ENCODE measurements around the gene KHDRBS2.

Gene KHDRBS2

DNA sequence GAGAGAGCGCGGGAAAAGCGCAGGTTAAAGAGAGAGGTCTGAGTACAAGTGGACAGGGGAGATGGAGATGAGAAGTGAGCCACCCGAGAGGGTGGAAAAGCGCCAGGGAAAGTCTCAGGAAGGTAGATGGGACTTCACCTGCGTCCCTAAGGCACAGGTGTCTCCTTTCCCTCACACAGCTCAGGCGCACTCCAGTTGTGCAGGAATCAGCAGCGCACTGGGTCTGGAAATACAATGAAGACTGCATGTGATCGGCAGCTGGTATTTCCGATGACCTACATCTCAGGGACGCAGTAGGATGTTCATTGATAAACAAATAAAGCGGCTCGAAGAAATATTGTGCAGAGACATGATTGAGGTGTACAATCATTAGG lies 432 bp upstream of the KHDRBS2 start:
- Histone ChIP-seq H3K9ac (ENCODE audit: insufficient read length) (no peak overlapping the region), H3K36me3 (ENCODE audit: insufficient read depth, low read length) (no peaks in the 10 kb centered on the region), H3K27ac (no peak overlapping the region), H3K4me3 (no peak overlapping the region), H3K9me3 (ENCODE audit: low read depth, low read length) (no peaks in the 10 kb centered on the region)
- no peak for TF ChIP-seq POLR2AphosphoS5 (IDR thresholded peaks at IDR 0.05; ENCODE audit: borderline replicate concordance, low read depth, low read length)
- TF ChIP-seq FOXP2 (optimal IDR thresholded peaks at IDR 0.05; ENCODE audit: control extremely low read depth, extremely low read length, insufficient read depth), result no peak
- no peak for TF ChIP-seq EZH2 (IDR thresholded peaks at IDR 0.05)
- DNase-seq (ENCODE audit: low read depth, low spot score), result no peak

GRCh38 chr6:62284725-62285124 lies 1.3 kb downstream of the KHDRBS2 start:
- no peak for TF ChIP-seq EZH2 (IDR thresholded peaks at IDR 0.05)
- no peak for TF ChIP-seq FOXP2 (optimal IDR thresholded peaks at IDR 0.05; ENCODE audit: control extremely low read depth, extremely low read length, insufficient read depth)
- no peak for TF ChIP-seq POLR2AphosphoS5 (IDR thresholded peaks at IDR 0.05; ENCODE audit: borderline replicate concordance, low read depth, low read length)
- Histone ChIP-seq H3K9ac (ENCODE audit: insufficient read length) (no peak overlapping the region), H3K36me3 (ENCODE audit: insufficient read depth, low read length) (no peaks in the 10 kb centered on the region), H3K27ac (no peak overlapping the region), H3K9me3 (ENCODE audit: low read depth, low read length) (no peaks in the 10 kb centered on the region), H3K4me3 (no peak overlapping the region)
- no peak for DNase-seq (ENCODE audit: low read depth, low spot score)

DNA sequence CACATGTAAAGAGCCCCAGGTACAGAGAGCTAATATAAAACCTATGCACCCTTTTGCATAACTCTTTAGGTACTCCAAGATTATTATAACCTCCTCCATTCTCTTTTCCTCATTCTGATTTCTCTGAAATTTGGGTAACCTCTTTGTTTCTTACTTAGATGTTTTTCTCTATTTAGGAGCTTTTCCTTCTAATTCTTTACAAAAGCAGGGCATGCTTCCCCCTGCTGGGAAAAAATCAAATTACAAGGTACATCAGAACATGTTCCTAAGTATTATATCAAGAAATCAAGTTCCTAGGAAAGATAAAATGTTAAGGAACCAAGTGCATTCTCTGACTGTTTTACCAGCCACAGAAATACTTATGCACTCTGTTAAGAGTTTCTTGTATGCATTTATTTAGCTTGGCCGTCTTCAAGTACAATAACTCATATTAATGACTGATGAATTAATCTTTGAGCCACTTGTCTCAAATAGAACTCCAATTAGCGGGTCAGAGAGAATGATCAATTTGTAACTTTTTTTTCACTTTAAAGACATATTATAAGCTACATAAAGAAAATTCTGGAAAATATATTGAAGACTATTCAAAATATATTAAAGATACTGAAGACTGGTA lies 2.1 kb downstream of the KHDRBS2 start:
- Histone ChIP-seq H3K36me3 (ENCODE audit: insufficient read depth, low read length) (no peaks in the 10 kb centered on the region), H3K4me3 (no peak overlapping the region), H3K9me3 (ENCODE audit: low read depth, low read length) (no peaks in the 10 kb centered on the region), H3K27ac (no peak overlapping the region), H3K9ac (ENCODE audit: insufficient read length) (no peak overlapping the region)
- no peak for TF ChIP-seq EZH2 (IDR thresholded peaks at IDR 0.05)
- no peak for TF ChIP-seq POLR2AphosphoS5 (IDR thresholded peaks at IDR 0.05; ENCODE audit: borderline replicate concordance, low read depth, low read length)
- TF ChIP-seq FOXP2 (optimal IDR thresholded peaks at IDR 0.05; ENCODE audit: control extremely low read depth, extremely low read length, insufficient read depth), result no peak
- DNase-seq (ENCODE audit: low read depth, low spot score), result peak; percentile 30

DNA sequence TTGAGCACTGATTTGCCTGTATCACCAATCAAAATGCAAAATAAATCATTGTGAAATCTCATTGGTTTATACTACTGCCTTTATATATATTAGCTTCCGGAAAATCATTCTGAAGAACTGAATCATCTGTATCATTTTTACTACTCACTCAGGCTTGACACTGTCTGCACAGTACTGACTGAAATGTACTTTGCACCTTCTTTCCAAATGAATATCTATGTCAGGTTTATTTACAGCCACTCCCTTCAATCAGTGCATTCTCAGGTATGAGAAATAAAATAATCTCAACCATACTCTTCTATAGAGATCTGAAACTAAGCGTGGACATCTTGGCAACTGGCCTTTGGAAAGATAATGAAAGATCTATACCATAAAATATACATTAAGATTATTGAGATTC lies 2.7 kb downstream of the KHDRBS2 start:
- Histone ChIP-seq H3K36me3 (ENCODE audit: insufficient read depth, low read length) (no peaks in the 10 kb centered on the region), H3K4me3 (no peak overlapping the region)
- no peak for TF ChIP-seq EZH2 (IDR thresholded peaks at IDR 0.05)
- no peak for TF ChIP-seq POLR2AphosphoS5 (IDR thresholded peaks at IDR 0.05; ENCODE audit: borderline replicate concordance, low read depth, low read length)
- no peak for TF ChIP-seq FOXP2 (optimal IDR thresholded peaks at IDR 0.05; ENCODE audit: control extremely low read depth, extremely low read length, insufficient read depth)

DNA sequence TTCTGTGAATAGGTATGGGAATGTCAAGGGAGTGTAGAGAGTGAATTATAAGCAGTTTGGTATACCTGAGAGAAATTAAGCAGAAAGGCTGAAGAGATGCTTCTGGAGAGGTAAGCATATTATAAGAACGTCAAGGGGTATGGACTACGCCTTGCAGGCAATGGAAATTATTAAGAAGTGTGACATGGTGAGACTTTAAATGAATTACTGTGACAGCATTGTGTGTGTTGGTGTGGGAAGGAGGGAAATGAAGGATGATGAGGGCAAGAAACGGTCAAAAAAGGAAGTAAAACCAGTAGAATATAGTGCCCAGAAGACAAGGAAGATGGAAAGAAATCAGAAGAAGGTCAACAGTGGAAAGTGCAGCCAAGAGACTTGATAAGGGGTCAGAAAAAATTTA lies 5.9 kb downstream of the KHDRBS2 start:
- H3K9me3 ChIP-seq (ENCODE audit: low read depth, low read length), result no peaks in the 10 kb centered on the region
- H3K27ac ChIP-seq, result no peak overlapping the region
- H3K9ac ChIP-seq (ENCODE audit: insufficient read length), result no peak overlapping the region
- DNase-seq (ENCODE audit: low read depth, low spot score), result no peak
- no peak overlapping the region for H3K4me3 ChIP-seq
- no peak for TF ChIP-seq FOXP2 (optimal IDR thresholded peaks at IDR 0.05; ENCODE audit: control extremely low read depth, extremely low read length, insufficient read depth)
- H3K36me3 ChIP-seq (ENCODE audit: insufficient read depth, low read length), result no peaks in the 10 kb centered on the region

More for the DNA sequence above, 2.7 kb downstream of the KHDRBS2 start:
- Histone ChIP-seq H3K9ac (ENCODE audit: insufficient read length) (no peak overlapping the region), H3K27ac (no peak overlapping the region), H3K9me3 (ENCODE audit: low read depth, low read length) (no peaks in the 10 kb centered on the region)
- no peak for DNase-seq (ENCODE audit: low read depth, low spot score)

GRCh38 chr6:62272114-62272513 lies 13.9 kb downstream of the KHDRBS2 start:
- Histone ChIP-seq H3K27ac (no peak overlapping the region), H3K4me3 (no peak overlapping the region), H3K9ac (ENCODE audit: insufficient read length) (no peak overlapping the region), H3K9me3 (ENCODE audit: low read depth, low read length) (no peaks in the 10 kb centered on the region), H3K36me3 (ENCODE audit: insufficient read depth, low read length) (no peaks in the 10 kb centered on the region)
- TF ChIP-seq EZH2 (IDR thresholded peaks at IDR 0.05) (no peak), FOXP2 (optimal IDR thresholded peaks at IDR 0.05; ENCODE audit: control extremely low read depth, extremely low read length, insufficient read depth) (no peak), POLR2AphosphoS5 (IDR thresholded peaks at IDR 0.05; ENCODE audit: borderline replicate concordance, low read depth, low read length) (no peak)
- DNase-seq (ENCODE audit: low read depth, low spot score), result no peak

GRCh38 chr6:62265906-62266525 lies 20.0 kb downstream of the KHDRBS2 start:
- H3K9ac ChIP-seq (ENCODE audit: insufficient read length), result no peak overlapping the region
- DNase-seq (ENCODE audit: low read depth, low spot score), result no peak
- H3K9me3 ChIP-seq (ENCODE audit: low read depth, low read length), result no peaks in the 10 kb centered on the region
- H3K4me3 ChIP-seq, result no peak overlapping the region
- TF ChIP-seq FOXP2 (optimal IDR thresholded peaks at IDR 0.05; ENCODE audit: control extremely low read depth, extremely low read length, insufficient read depth) (no peak), POLR2AphosphoS5 (IDR thresholded peaks at IDR 0.05; ENCODE audit: borderline replicate concordance, low read depth, low read length) (no peak), EZH2 (IDR thresholded peaks at IDR 0.05) (no peak)
- no peak overlapping the region for H3K27ac ChIP-seq
- no peaks in the 10 kb centered on the region for H3K36me3 ChIP-seq (ENCODE audit: insufficient read depth, low read length)

- TF ChIP-seq EZH2 (IDR thresholded peaks at IDR 0.05) (no peak), FOXP2 (optimal IDR thresholded peaks at IDR 0.05; ENCODE audit: control extremely low read depth, extremely low read length, insufficient read depth) (no peak)
- Histone ChIP-seq H3K36me3 (ENCODE audit: insufficient read depth, low read length) (no peaks in the 10 kb centered on the region), H3K27ac (no peak overlapping the region), H3K9ac (ENCODE audit: insufficient read length) (no peak overlapping the region), H3K9me3 (ENCODE audit: low read depth, low read length) (no peaks in the 10 kb centered on the region), H3K4me3 (no peak overlapping the region)
- DNase-seq (ENCODE audit: low read depth, low spot score), result no peak
Measured at GRCh38 chr6:62262283-62262682, 23.7 kb downstream of the KHDRBS2 start.

DNA sequence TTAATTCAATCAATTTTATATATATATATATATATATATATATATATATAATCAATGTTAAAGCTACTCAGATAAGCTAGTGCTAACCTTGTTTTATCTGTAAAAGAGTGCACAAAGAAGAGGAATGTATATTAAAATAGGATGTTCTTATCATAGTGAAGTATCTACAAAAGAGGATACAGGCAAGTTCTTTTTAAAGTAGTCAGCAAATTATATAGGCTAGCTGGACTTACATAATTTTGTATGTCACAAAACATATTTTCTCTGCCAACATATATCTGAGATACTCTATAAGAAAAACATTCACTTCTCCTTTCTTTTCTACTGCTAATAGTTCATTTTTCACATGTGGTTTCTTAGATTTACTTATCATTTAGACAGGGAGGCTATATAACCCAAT lies 39.9 kb downstream of the KHDRBS2 start:
- no peak for TF ChIP-seq POLR2AphosphoS5 (IDR thresholded peaks at IDR 0.05; ENCODE audit: borderline replicate concordance, low read depth, low read length)
- TF ChIP-seq FOXP2 (optimal IDR thresholded peaks at IDR 0.05; ENCODE audit: control extremely low read depth, extremely low read length, insufficient read depth), result no peak
- no peak for TF ChIP-seq EZH2 (IDR thresholded peaks at IDR 0.05)
- H3K9ac ChIP-seq (ENCODE audit: insufficient read length), result no peak overlapping the region

More for the DNA sequence above, 39.9 kb downstream of the KHDRBS2 start:
- no peaks in the 10 kb centered on the region for H3K9me3 ChIP-seq (ENCODE audit: low read depth, low read length)
- DNase-seq (ENCODE audit: low read depth, low spot score), result no peak
- H3K4me3 ChIP-seq, result no peak overlapping the region
- no peak overlapping the region for H3K27ac ChIP-seq
- H3K36me3 ChIP-seq (ENCODE audit: insufficient read depth, low read length), result no peaks in the 10 kb centered on the region

Measured in SK-N-MC (cell line).